ENCODE measurements around the gene ARHGAP44. TPM values are rescaled to one million over a fixed set of nuclear protein-coding genes. Genes with fewer than 3 reads are reported as not detected.
"Not testable (repeated sequence)": the region's sequence is repeated elsewhere in the genome, so short reads cannot be mapped to it uniquely, and the experiment has no call there.

The ARHGAP44 gene
- total RNA-seq, 1 donor from 2014 or later: 8.6 TPM

DNA sequence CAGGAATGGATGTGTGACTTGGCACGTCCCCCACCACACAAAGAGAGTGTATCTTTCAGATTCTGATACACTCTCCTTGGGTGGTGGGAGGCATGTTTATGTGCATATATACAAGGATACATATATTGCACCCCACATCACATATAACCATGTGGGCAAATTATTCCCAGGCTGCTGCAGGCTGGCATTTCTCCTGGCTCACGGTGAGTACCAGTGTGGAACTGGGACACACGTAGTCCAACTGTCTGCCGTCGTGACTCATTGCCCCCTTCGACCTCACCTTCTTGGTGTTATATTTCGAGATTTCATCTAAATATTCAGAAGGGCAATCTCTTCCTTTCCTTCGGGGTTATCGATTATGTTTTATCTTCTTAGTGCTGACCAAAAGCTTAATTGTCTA, 24.4 kb downstream of the ARHGAP44 start:
- DNase-seq (ENCODE audit: missing footprints): no peak
- no peak for ATAC-seq
- intact Hi-C loops (cut with DNase I): no loop called here

DNA sequence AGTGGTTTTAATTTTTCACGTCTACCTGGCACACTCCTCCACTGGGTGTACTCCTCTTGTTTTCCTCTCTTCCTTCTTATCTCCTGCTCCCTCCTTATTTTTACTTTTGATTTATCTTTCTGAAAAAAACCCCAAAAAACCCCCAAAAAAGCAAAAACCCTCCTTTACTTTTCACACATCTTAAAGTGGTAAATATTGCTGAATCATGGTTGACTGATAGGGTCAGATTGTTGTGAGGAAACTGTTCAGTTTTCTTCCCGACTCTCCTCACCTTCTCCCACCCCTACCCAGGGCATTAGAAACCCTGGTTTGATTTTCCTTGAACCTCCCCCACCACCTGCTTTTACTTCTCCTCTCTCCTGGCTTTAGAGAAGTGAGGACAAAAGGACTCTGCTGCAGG, 25.4 kb downstream of the ARHGAP44 start:
- ATAC-seq (no peak), DNase-seq (ENCODE audit: missing footprints) (no peak)
- intact Hi-C loops (cut with DNase I): no loop called here

DNA sequence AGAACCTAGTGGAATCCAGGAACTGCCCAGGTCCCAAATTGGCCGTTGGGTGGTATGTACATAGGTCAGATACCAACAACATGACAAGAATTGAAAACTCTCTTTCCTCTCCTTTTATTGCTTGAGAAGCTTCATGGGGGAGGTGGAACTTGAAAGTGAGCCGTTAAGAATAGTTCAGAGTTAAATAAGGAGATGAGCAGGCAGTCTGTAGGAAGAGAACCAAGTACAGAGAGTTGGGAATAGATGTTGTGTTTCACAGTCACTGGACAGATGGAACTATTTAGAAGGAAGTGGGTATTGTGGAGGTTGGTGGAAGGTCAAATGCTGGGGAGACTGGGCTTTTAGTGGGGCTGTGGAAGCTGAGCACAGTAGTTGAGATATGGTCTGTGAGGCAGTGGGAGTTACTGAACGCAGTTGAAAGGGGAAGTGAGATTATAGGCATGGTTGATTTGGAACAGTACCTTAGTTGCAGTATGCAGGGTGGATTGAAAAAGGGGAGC, 26.4 kb downstream of the ARHGAP44 start:
- no peak for DNase-seq (ENCODE audit: missing footprints)
- ATAC-seq: no peak
- intact Hi-C loops (cut with DNase I): no loop called here

DNA sequence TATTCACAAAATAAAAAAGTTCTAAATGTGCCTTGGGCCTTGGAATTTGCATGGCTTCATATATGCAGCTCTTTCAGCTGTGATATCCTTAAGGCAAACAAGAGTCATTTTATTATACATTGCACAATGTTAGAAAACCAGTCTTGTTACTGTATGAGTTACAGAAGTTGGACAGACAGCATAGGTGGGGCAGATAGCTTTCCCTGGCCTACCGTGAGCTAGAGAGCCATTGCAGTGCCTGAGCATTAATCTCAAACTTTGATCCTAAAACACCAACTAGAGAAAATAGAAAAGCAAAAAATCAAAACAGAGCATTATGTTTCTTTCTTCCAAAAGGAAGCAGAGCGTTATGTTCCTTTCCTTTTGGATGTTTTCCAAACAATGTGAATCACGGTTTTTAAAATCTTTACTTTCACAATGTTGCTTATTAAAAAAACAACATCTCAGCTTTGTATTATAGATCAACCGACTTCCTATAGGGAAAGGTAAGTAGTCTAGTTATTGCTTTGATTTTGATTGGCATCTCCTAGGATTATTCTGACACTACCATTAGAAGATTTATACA, 32.2 kb downstream of the ARHGAP44 start:
- ATAC-seq: no peak
- DNase-seq (ENCODE audit: missing footprints): no peak
- intact Hi-C loops (cut with DNase I): no loop called here

DNA sequence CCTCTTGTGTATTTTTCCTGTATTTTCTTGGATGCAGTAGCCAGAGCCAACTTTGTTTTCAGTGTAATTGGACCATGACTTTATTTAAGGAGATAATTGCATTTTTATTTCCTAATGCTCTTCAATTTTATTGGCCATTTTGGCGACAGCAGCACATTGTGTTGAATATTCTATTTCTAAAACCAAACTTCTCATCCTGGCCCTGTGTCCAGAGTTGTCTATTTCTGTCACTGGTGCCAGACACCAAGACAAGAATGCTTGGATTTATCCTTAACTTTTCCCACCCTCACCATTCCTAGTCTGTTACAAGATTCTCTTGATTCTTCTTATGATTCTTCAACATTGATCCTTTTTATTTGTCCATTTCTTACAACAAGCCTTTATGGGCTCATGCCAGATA, 37.1 kb downstream of the ARHGAP44 start:
- ATAC-seq (no peak), DNase-seq (ENCODE audit: missing footprints) (no peak)
- intact Hi-C loops (cut with DNase I): no loop called here

DNA sequence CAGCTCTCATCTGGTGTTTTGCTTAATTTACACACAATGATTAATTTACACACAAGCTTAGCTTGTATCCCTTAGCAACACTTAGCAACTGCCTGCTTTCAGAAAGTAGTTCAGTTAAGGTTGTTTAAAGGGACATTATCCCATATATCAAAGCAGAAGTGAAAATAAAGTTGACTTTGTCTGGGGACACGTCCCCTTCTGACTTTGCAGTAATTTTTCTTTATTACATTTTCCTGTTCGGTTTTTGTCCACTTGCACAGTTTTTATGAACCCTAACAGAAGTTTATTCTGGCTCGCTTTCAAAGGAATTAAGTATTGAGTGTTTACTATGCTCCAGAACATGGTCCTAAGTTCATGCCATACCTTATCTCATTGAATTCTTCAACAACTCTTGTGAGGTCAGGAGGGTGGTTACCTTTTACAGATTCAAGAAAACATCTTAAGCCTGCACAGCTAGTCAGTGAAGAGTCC, 41.5 kb downstream of the ARHGAP44 start:
- DNase-seq (ENCODE audit: missing footprints): no peak

DNA sequence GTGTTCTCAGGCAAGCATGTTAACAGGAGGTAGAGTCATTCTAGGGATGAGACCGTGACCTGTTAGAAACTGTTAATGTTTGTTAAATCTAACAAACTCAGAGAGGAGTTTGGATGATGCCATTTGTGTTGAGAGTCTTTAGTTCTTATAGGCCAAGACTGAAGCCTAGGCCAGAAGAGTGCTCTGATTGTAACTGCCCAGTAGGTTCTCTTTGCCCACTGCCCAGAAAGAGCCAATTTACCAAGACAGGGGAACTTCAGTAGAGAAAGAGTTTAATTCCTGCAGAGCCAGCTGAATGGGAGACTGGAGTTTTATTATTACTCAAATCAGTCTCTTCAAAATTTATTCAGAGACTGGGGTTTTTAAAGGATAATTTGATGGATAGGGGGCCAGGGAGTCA, 42.5 kb downstream of the ARHGAP44 start:
- ATAC-seq (no peak), DNase-seq (ENCODE audit: missing footprints) (no peak)
- intact Hi-C loops (cut with DNase I): no loop called here

More for the DNA sequence above, 41.5 kb downstream of the ARHGAP44 start:
- no peak for ATAC-seq
- intact Hi-C loops (cut with DNase I): no loop called here

DNA sequence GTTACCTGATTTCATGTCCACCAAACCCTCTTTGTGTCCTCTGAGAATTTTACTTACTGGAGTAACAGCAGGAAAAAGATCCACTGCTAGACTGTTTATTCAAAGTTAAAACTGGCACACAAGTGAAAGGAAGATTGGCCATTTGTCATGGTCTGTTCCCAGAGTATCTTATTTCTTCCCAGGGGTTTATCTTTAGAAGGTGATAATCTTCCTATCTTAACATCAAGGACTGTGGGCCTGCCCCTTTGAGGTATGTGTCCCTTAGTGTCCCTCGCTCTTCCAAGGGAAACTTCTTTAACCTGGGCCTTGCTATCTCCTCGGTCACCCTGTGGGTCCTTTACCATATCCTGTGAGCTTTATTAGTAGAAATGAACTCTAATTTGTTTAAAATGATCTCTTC, 49.7 kb downstream of the ARHGAP44 start:
- DNase-seq (ENCODE audit: missing footprints) (no peak), ATAC-seq (no peak)
- intact Hi-C loops (cut with DNase I): no loop called here

DNA sequence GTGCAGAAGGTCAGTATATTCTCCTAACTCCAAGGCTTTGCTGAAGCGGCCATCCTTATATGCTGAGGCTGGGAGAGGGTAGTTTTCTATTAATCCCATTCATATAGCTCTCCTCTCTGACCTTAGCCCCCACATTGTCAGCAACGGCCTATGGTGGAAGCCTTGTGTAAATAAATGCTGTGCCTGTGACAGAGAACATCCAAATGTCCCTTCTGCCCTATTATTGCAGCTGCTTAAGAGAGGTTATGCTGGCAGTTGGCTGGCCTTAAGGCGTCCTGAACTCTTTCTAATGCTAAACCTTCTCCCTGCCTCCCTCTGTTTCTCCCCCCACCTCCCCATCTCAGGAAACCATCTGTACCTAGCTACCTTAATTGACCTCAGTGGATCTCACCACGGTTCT, 53.6 kb downstream of the ARHGAP44 start:
- ATAC-seq: no peak
- no peak for DNase-seq (ENCODE audit: missing footprints)
- intact Hi-C loops (cut with DNase I): no loop called here

DNA sequence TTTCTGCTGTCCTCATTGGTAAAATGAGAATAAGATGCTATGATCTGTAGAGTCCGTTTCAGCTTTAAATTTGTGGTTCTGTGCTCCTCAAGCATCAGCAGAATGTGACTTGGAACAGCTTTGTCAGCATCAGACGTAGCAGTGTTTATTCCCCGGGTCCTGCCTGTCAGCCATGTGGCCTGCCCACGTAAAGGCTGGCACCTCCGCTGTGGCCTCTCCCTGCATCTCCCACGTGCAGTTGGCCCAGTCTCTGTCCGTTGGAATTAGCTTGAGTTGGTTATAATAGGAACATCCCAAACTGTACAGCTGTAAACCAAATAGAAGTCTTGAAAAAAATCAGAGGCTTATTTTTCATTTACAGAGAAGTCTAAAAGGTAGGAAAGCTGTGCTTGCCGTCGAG, 61.7 kb downstream of the ARHGAP44 start:
- DNase-seq (ENCODE audit: missing footprints) (no peak), ATAC-seq (no peak)
- intact Hi-C loops (cut with DNase I): no loop called here

DNA sequence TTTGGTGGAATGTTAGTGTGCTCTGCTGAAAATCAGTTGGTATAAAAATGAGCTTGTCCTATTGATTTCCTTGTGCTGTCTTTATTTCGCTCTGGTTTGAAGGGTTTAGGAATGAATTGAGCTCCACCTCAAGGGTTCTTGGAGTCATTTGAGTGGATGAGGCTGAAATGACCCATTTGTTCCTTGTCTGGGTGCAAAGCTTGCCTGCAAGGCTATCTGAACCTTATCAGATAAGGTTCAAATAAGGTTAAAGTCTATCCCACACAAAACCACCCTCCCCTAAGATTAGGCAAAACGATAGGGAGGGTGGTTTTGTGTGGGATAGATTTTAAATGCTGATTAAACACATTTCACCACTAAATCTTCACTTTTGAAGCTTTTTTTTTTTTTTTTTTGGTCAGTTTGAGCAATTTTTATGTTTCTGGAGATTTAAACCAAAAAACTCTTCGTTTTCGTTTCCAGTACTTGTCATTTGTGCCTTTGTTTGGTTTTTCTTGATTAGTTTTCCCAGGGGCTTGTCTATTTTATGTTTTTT, 62.7 kb downstream of the ARHGAP44 start:
- DNase-seq (ENCODE audit: missing footprints): no peak
- intact Hi-C loops (cut with DNase I): no loop called here
- no peak for ATAC-seq

DNA sequence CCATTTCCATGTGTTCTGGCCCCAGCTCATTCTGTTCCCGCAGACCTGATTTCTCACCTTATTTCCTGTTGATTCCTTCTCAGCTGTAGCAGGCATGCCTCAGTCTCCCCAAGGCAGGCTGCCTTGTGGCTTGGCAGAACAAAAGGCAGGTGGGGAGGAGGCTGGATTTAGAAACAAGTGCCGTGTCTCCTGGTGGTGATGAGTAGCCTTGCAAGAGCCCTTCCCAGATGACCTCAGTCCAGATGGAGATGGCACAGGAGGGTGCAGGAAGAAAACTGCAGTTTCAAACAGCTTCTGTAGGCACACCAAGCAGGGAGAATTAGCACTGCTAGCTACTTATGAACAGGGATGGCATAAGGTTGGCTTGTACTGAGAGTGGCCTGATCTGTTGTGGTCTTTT, 64.6 kb downstream of the ARHGAP44 start:
- DNase-seq (ENCODE audit: missing footprints): no peak
- intact Hi-C loops (cut with DNase I): no loop called here
- no peak for ATAC-seq

DNA sequence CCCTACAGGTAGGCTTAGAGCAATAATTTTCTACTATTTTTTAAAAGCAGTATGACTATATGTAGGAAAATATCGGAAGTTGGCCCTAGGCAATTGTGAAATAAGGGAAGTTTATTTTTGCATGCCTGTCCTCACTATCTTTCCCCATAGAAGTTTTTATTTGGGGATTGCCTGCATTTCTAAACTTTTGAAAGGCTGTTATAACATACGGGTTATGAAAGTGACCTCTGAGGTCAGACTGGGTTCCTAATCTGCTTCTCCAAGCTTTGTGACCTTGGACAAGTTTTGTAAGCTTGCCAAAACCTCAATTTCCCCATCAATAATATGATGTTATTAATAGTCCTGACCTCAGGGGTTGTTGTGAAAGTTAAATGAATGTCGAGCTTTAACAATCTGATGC, 67.1 kb downstream of the ARHGAP44 start:
- DNase-seq (ENCODE audit: missing footprints) (no peak), ATAC-seq (no peak)
- intact Hi-C loops (cut with DNase I): no loop called here

DNA sequence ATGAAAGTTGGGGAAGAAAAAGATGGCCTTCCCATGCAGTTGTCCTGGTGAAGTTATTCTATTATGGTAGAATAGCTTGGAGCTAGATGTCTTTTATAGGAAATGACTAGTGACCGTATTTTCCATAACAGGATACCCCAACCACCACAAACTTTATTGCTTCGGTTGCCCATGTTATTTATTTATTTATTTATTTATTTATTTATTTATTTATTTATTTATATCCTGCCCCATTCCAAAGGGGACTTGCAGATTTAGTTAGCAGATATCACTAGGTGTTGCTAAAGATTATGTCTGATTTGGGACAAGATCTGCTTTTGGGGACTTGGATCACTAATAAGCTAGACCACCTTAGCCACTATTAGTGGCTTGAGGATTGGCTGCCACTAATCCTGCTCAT, 68.3 kb downstream of the ARHGAP44 start:
- no peak for ATAC-seq
- intact Hi-C loops (cut with DNase I): no loop called here
- DNase-seq (ENCODE audit: missing footprints): no peak

DNA sequence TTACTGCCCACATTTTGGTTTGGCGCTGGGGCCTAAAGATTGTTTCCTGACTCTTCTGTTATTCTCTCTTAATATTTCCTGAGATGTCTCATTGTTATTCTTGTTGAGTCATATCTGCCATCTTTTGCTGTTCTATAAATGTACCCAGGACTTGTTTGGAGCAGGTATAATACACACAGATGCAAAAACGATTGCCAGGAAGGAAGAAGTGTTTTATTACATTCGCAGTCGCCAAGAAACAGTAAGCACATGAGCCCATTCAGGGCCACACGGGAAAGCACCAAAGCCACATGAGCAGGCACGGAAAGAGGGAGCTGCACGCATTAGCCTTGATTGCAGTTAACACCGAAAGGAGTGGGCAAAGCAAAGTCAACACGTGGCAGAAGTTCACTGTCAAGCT, 70.2 kb downstream of the ARHGAP44 start:
- intact Hi-C loops (cut with DNase I): no loop called here
- ATAC-seq (no peak), DNase-seq (ENCODE audit: missing footprints) (no peak)

DNA sequence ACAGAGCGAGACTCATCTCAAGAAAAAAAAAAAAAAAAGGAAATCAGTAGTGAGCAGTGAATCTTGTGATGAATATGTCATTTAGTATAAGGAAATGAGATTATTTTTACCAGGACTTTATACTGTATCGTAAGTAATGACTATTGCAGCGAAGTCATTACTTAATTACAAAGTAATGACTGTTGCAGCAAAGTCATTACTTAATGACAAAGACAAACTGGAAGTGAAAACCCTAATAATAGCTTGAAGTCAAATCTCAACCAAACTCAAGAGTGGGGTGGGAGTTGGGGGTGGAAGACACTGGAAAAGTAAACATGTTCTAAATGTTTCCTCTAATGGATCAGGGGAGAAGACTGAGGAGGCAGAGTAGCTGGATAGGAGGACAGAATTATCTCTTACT, 76.5 kb downstream of the ARHGAP44 start:
- no peak for ATAC-seq
- DNase-seq (ENCODE audit: missing footprints): no peak
- intact Hi-C loops (cut with DNase I): no loop called here

DNA sequence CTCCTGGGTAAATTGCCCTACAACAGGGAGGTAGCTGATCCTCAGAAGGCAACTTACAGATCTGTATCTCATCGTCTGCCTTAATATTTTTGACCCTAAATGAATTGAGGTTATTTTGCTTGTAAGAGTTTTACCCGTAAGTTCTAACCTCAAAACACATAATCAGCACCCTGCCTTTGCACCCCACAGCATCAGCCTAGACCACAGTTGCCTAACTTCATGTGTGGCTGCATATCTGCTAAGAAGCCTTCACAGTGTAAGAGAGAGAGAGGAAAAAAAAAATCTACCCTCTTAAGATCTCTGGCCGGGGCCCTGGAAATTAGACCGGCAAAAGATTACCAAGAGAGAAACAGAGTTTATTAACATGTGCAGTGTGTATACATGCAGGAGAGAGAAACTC, 76.9 kb downstream of the ARHGAP44 start:
- intact Hi-C loops (cut with DNase I): no loop called here
- ATAC-seq (no peak), DNase-seq (ENCODE audit: missing footprints) (no peak)

DNA sequence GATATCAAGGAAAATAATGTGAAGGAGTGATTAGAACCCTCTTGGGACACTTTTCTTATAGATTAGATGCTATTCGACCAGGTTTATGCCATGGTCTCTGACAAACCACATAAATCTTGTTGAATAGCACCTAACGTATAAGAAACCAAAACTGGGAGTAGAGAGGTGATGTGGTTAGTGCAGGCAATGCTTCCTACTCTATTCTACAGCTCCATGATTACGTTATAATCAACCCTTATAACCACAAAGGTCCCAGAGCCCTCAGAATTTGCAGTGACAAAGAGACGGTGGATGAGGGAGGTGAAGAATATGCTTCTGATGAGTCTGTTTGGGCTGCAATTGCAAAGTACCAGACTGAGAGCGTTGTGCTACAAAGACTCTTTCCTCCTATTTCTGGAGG, 78.4 kb downstream of the ARHGAP44 start:
- intact Hi-C loops (cut with DNase I): no loop called here
- DNase-seq (ENCODE audit: missing footprints): no peak
- no peak for ATAC-seq

DNA sequence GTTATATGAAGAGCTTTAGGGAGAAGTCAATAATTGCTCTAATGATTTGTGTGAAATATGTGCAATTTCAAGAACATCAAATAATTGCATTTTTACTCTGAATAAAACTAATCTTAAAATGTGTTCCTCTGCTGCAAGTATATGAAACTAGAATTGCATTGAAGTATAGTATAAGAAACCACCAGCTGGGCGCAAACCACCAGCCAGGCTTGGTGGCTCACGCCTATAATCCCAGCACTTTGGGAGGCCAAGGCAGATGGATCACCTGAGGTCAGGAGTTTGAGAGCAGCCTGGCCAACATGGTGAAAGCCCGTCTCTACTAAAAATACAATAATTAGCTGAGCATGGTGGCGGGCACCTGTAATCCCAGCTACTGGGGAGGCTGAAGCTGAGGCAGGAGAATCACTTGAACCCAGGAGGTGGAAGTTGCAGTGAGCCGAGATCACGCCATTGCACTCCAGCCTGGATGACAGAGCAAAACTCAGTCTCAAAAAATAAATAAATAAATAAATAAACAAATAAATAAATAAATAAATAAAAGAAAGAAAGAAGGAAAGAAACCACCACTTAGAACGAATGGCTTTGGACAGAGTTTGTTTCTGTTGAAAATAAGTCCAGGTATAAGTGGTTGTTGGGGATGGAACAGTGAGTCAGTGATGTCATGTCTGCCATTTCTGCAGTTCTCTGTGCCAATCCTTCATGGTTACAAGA, 84.3 kb downstream of the ARHGAP44 start:
- ATAC-seq; intact Hi-C loops (cut with DNase I); DNase-seq (ENCODE audit: missing footprints): not testable (repeated sequence)

DNA sequence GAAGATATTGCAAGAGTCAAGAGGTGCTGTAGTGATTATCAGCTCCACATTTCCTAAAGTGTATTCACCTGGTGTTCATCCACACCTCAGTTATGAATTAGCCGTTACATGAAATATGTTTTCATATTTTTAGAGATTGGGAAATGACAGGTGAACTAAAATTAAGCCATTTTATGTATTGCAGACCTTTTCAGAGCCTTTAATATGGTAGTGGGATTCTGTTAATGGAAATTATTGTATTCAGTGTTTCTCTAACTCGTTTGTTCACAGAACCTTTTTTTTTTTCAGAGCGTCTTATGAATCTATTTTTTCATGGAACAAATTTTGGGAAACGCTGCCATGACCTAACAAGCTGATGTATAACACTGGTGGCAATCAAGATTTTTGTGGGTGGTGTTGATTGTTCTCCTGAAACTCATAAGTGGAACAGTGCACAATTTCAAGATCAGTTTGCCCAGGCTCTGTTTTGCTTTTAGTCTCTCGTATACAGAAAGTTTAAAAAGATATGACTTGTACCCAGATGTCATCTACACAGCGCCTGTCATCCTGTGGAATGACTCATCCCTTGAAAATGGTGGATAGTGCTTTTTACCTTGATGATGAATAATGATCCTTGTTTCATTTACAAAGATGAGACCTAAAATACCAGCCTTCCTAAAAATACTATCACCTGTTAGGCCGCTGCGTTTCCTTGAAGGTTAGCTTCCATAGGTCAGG, 88.8 kb downstream of the ARHGAP44 start:
- intact Hi-C loops (cut with DNase I): no loop called here
- DNase-seq (ENCODE audit: missing footprints) (no peak), ATAC-seq (no peak)

All from Right ventricle myocardium inferior (tissue), 1 donor.